NCI-H2171 (cell line): Measurements from ENCODE around the gene EFNA1.

ENCODE experiments used
- DNase-seq: peaks from one replicate; lab custom pipeline; 2025; lab: John Stamatoyannopoulos, UW

Gene EFNA1, protein sequence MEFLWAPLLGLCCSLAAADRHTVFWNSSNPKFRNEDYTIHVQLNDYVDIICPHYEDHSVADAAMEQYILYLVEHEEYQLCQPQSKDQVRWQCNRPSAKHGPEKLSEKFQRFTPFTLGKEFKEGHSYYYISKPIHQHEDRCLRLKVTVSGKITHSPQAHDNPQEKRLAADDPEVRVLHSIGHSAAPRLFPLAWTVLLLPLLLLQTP

GRCh38 chr1:155127105-155127966, at the start of gene EFNA1:
Gene EFNA1 (plus strand): TSS chr1:155127876. CDS start chr1:155127978, 102 bp downstream.
- DNase-seq = peak; percentile 24

DNA sequence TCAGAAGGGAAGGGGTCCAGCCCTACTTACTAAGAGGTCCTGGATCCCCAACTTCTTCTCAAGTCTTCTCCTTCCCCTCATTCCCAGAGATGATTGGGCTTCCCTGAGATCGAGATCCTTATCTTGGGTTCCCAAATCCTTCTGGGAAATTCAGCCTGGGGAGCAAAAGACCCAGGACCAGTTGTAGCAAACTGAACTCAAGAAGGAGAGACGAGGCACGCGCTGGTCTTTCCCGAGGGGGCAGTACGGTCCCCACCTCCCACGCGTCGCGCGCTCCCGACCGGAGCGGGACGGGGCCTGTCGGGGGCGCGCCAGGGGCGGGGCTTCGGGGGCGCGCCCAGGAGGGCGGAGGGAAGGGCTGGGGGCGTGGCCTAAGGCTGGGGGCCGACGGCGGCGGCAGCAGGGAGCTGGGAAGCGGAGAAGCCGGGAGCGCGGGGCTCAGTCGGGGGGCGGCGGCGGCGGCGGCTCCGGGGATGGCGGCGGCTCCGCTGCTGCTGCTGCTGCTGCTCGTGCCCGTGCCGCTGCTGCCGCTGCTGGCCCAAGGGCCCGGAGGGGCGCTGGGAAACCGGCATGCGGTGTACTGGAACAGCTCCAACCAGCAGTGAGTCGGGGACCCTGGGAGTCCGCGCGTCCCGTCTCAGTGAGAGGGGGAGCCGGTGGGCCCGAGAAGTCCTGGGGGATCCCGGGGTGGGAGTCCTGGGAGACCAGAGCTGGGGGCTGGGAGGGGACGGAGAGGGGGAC, 49.0 kb upstream of the EFNA1 start, which contains the start of gene EFNA3:
Gene EFNA3 (plus strand): TSS at position 369 of the 741 bp plus-strand sequence. CDS start 105 bp downstream, at position 474.
- peak; percentile 64 for DNase-seq

- no peak for DNase-seq
Observed at GRCh38 chr1:155079210-155079486, 48.5 kb upstream of the EFNA1 start.

DNA sequence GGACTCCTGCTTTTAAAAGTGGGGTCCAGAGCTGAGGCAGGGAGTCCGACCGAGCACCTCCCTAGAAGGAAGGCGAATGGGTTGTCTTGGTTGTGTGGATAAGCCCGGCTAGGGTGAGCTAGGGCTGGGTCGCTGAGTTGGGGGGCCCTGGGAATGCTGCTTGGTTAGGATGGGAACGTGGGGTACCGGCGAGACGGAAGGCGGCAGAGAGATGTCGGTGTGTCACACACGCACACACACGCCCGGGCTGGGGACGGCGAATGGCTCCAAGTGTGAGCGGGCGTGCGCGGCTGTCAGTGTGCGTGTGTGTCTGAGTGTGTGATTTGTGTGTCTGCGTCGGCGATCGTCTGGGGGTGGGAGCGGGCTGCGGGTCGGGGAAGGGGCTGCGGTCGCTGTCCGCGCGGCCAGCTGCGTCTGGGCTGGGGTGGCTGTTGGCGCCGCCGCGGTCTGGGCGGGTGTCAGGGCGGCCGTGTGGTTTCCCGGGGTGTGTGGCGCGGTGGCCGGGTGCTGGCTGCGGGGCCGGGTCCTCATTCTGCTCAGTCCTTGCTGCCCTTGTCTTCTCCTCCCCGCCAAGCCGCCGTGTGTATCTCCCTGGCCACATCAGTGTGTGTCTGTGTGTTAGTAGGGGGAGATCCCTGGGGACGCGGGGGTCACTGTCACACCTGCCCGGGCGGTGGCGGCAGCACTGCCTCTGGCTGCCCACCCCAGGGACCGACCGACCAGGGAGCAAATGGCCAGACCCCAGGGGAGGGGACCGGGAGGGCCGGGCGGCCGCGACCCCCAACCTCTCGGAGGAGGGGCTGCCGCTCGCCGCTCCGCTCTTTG, 48.0 kb upstream of the EFNA1 start:
- DNase-seq = no peak

GRCh38 chr1:155080312-155081228, 47.1 kb upstream of the EFNA1 start:
- peak; percentile 90 for DNase-seq

DNA sequence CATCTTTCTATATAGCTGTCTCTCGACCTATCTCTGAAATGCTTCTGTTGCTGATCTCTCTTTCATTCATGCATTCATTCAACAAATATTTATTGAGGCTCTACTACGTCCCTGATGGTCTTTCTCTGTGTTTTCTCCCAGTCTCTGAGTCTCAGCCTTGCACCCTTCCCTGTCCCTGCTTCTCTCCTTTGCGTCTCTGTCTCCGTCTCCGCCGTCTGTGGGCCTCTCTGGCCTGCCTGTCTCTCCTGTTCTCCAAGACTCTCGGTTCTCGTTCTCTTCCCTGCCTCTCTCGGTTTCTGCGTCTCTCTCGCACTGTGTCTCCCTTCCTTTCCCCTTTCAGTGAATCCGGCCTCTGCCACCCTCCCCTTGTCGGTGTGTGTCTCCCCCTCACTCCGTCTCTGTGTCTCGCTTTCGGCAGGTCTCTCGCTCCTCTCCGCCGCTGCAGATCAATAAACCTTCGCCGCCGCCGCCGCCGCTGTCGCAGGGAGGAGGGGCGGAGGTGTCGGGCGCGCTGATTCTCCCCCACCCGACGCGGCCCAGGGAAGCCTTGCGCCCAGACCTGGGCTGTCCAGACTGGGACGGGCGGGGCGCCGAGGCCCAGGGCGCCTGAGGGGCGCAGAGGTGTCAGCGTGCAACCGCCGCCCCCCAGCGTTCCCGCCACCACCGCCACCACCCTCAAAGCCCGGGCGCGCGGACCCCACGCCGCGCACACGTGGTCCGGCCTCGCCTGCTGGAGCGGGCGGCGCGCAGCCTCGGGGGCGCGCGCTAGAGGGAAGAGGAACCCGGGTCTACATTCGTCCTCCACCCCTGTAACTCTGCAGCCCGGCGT, 46.0 kb upstream of the EFNA1 start:
- DNase-seq = no peak

DNA sequence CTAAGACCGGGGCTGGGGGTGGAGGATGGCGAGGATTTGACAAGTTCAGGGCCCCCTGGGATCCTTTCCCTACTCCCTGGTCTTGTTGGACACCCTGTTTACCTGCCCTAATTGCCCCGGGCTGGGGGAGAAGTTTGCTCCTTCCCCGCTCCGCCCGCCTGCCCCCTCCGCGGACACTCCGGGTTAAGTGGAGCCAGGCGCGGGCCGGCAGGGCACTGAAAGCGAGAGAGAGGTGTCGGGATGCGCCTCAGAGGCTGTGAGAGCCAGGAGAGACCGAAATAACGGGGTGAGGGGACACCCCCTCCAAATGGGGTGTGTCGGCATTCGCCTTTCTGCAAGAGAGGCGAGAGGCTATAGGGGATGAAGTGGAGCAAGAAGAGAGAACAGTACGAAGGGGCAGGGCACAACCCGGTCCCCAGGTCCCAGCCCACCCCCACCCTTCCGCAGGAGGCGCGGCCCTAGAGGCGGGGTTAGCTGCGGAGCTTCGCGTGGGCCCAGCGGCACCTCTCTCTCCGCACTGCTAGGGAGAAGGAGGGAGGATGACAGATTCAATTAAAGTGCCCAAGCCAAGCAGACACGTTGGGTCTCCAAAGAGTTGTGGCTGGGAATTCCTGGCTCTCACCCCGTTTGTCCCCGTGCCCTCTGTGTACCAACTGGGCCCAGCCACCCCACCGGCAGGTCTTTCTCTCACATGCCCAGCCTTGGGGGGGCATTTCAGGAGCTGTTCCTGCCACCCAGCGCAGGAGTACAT, 45.2 kb upstream of the EFNA1 start:
- DNase-seq = no peak

DNA sequence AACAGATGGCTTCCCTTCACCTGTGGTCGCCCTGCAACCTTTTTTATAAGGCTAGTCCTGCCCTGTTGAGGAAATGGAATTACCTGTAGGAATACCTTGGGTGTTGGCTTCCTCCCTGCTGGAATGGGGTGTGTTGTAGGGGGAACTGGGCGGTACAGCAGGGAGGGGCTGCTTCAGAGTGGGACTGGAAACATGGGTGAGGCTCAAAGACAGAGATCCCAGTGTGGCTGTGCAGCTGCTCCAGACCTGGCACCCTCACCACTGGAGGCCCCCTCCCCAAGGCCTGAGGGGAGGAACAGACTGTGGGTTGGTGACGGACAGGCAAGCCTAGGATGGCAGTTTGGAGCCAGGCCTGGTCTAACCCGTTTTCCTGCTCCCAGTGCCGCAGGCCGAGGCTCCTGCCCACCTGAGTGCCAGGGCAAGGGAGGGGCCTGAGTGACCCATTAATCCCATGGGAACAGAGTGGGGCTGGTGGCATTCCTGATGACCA, 44.6 kb upstream of the EFNA1 start:
- no peak for DNase-seq

DNA sequence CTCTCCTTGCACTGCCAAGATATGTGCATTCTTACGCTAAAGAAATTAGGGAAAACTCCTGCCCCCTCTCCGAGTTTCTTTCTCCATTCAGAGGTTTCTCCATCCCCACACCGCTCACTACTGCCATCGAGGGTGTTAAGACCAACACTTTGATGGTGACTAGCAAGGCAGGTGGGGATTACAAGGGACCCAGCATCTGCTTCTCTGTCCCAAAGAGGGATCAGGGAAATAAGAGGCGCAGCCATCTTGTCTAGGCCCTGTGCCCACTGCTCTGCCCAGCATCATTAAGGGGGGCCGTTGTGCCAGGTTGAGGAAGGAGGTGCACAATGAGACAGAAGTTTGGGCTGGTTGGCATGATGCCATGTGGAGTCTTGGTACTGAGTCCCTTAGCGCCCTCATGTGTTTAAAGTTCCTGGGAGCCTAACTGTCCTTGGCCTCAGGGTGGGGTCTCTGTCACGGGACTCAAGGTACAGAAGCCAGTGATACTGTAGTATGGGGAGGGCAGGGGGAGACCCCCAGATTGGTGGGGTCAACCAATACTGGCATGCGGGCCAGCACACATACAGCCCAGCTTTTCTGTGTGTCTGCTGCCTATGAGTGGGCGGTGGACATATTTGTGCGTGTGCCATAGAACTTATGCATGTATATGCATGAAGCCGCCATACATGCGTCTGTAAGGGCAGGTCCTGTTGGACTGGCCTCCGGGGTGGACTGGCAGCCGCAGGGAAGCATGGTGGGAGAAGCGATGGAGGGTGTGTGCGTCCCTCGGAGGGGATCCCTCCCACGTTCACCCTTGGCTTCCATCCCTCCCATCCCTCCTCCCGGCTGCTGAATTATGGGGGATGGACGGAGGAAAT, 43.6 kb upstream of the EFNA1 start:
- DNase-seq = no peak

DNA sequence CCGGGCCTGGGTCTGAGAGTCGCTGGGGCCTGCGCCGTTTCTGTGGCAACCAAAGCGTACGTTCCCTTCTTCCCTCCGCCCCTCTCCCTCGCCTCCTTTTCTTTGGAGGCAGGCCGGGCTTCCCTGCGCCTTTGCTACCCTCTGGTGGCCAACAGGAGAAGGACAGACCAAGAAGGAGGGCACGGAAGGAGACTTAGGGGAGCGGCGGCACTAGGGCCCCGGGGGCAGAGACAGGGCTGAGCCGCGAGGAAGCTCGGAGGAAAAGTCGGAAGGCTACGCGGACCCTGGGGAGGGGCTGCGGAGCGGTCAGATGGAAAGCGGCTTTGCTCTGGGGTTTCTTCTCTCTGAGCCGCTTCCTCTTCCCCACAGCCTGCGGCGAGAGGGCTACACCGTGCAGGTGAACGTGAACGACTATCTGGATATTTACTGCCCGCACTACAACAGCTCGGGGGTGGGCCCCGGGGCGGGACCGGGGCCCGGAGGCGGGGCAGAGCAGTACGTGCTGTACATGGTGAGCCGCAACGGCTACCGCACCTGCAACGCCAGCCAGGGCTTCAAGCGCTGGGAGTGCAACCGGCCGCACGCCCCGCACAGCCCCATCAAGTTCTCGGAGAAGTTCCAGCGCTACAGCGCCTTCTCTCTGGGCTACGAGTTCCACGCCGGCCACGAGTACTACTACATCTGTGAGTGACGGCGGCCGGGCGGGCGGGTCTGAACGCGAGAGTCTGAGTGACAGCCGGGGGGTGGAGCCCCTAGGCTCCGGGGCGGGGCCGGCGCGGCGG, 42.8 kb upstream of the EFNA1 start:
- peak; percentile 91 for DNase-seq

DNA sequence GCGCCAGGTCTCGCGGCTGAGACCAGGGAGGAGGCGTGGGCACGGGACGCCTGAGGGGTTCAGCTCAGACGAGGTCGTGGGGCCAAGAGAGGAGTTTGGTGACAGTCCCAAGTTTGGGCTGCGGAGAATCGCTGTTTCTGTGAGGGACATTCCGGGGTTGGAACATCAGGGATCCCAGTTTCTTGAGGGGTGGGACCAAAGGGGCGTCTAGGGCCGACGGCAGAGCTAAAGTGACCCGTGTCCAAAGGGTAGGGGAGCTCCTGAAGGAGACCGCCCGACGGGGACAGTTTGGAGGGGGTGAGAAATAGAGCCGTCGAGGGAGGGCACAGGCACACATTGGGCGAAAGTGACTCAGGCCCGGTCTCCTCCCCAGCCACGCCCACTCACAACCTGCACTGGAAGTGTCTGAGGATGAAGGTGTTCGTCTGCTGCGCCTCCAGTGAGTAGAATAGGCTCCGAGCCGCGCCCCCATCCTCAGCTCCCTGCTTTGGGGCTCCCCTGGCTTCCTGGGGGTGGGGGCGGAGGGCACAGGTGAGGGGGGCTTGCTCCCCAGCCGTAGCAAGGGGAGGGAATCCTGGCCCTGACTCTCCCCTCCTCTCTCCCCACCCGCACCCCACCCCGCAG, 42.1 kb upstream of the EFNA1 start:
- peak; percentile 46 for DNase-seq

GRCh38 chr1:155086128-155086741, 41.4 kb upstream of the EFNA1 start:
- DNase-seq = no peak

GRCh38 chr1:155086856-155087535, 40.7 kb upstream of the EFNA1 start:
- no peak for DNase-seq

DNA sequence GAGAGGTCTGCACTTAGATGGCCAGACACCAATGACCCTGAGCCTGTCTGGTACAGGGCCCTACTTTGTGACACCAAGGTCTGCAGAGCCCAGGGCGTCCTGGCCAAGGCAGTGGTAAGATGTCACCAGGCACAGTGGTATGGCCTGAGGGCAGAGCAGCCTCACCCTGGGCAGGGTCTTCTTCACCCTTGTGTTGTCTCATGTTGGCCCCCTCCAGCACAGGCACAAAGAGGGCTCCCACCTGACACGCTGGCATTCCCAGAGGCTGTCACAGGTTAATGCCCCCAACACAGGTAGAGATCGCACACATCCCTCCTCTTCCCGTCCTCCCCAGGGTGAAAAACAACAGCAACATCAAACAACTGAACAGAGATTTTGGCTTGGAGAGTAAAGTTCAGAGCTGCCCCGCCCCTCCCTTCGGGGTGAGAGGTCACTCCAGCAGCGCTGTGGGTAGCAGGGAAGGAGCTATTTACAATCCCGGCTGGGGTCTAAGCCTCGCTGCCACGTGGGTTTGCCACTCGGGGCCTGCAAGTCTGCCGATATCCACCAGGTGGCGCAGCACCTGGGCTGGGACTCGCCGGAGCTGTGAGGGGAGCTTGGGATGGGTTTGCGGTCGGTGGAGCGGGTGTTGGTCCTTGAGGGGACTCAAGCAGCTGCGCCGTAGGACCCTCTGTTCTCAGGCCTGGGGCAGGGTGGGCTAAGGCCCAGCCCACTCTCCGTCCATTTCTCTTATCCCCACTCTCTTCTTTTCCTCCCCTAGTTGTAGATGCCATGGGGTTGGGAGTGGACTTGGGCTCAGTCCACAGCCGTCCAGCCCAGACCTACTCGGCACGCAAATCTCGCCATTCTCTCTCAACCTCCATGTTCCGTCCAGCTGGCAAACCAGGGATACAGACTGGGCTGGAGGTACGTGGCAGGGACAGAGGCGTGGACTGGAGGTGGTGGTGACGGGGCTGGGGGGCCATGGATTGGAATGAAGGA, 36.3 kb upstream of the EFNA1 start:
- peak; percentile 58 for DNase-seq

DNA sequence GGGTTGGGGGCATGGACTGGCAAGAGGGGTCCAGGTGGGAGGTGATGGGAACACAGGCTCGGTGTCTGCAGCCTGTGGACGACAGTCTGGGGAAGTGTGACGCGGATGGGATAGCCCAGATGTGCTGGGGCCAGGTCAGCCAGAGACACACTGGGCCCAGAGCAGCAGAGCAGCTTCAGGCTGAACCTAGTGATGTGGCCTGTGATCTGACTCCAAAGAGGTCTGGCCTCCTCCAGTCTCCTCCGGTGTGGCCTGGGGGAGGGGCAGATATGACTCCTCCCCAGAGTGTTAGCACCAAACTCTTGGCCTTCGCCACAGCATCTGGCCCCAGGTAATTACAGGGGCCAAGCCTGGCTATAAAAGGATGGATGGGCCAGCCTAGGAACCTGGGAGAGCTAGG, 35.5 kb upstream of the EFNA1 start:
- DNase-seq = no peak
